ENCODE data around the gene BRD1. TPM values are rescaled to one million over a fixed set of nuclear protein-coding genes. Genes with fewer than 3 reads are reported as not detected.

Gene BRD1
- total and polyA plus RNA-seq, 9 of the 15 experiments (the other 6 are each of a cell fraction or from before 2014, with no cell fraction given), result 0.42 to 17.6 (median 5.5) TPM

DNA sequence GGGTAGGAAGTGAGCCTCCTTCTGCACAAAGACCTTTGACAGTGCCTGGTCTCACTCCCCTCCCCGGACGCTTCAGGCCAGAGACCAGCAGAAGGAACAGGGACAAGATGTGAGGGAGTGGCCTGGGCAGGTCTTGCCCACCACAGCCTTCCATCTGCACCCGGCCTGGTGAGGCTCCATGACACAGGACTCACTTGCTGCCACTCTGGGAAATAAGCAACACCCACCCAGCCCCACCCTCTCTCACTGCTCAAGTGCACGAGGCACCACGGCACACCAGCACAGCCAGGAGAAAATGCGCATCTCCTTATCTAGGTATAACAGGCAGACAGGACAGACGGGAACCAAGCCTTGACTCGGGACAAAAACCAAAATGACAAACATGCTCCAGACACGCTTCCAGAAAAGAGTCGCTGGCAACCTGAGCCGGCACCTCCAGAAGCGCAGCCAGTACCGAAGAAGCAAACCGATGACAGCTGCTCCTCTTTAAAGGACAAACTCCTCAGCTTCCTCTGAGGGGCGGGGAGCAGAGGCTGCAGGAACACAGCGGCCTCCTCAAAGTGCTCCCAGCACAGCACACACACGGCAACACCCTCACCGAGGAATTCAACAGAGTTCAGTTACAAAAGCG, 41.7 kb downstream of the BRD1 start (continued):
- TF ChIP-seq, protein P1, sequence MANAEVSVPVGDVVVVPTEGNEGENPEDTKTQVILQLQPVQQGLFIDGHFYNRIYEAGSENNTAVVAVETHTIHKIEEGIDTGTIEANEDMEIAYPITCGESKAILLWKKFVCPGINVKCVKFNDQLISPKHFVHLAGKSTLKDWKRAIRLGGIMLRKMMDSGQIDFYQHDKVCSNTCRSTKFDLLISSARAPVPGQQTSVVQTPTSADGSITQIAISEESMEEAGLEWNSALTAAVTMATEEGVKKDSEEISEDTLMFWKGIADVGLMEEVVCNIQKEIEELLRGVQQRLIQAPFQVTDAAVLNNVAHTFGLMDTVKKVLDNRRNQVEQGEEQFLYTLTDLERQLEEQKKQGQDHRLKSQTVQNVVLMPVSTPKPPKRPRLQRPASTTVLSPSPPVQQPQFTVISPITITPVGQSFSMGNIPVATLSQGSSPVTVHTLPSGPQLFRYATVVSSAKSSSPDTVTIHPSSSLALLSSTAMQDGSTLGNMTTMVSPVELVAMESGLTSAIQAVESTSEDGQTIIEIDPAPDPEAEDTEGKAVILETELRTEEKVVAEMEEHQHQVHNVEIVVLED (CRISPR knock-in tag; IDR thresholded peaks at IDR 0.05), result no peak
- TF ChIP-seq TAL1 (IDR thresholded peaks at IDR 0.05) (peak; percentile 44; the same call in 1 of the 2 replicates), SNIP1 (IDR thresholded peaks at IDR 0.05; ENCODE audit: low read depth) (no peak)

DNA sequence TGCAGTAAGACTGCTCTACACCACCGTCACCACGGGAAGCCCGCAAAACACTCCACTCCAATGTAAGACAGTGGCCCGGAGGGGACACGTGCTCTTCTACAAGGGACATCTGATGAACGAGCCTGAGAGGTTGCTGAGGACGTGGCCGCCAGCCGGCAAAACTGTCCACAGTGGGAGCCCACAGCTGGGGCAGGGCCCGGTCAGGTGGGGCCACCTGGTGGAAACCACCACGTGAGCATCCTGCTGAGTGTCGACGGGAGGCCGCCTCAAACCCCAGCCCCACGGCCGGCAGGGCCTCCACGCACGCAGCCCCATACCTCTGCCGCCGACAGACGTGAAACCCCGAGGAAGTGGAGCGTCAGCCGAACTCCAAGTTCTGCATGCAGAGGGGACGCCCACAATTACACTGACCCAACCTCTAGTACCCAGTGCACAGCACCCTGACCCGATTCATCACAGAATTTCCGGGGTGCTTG, 42.6 kb downstream of the BRD1 start:
- H4K20me1 ChIP-seq (replicated peaks; ENCODE audit: control insufficient read depth, insufficient read depth, low read length), result peaks cover 19% of the 10 kb centered on the region
- ChIA-PET POLR2A (no interaction called here), CTCF (ENCODE audit: low intra/inter-chr PET ratio) (no interaction called here)
- H3K4me3 ChIP-seq, result no peak overlapping the region
- peaks cover 59% of the 10 kb centered on the region; the same call in 1 of the 3 replicates for H3K36me3 ChIP-seq (ENCODE audit: control insufficient read depth, insufficient read depth, low read length)
- TF ChIP-seq STAT5B (CRISPR knock-in tag; IDR thresholded peaks at IDR 0.05) (no peak), POLR3G (IDR thresholded peaks at IDR 0.05; ENCODE audit: extremely low read depth, insufficient read length, insufficient replicate concordance) (no peak), BMI1 (IDR thresholded peaks at IDR 0.05; ENCODE audit: low read length) (no peak), POLR2G (IDR thresholded peaks at IDR 0.05; ENCODE audit: low read depth, low read length) (peak; percentile 16; the same call in 1 of the 2 replicates), SIN3A (IDR thresholded peaks at IDR 0.05; ENCODE audit: borderline replicate concordance in 2 of 2, control insufficient read depth in 1 of 2, low read depth in 2 of 2, low read length in 2 of 2) (no peak), ZC3H8 (IDR thresholded peaks at IDR 0.05) (no peak), ZNF175 (CRISPR knock-in tag; IDR thresholded peaks at IDR 0.05; ENCODE audit: low read depth) (no peak)
- BruUV-seq (replicated peaks), result no TSS peak
- no peak overlapping the region for H3K27ac ChIP-seq (ENCODE audit: extremely low read depth, low read depth, low read length)
- 93% methylated on average over 14 of the region's 27 CpGs for WGBS (ENCODE audit: insufficient coverage, low coverage, missing lambda C conversion rate)
- H3K9me1 ChIP-seq (ENCODE audit: control insufficient read depth, insufficient read depth, low read length), result no peaks in the 10 kb centered on the region
- DNase-seq (ENCODE audit: extremely low read depth in 1 of 4, low spot score in 3 of 4) (no peak), FAIRE-seq (no peak), ATAC-seq (no peak)
- H3K79me2 ChIP-seq (ENCODE audit: control insufficient read depth, insufficient read depth, low read length), result peaks cover 21% of the 10 kb centered on the region
- H3K9ac ChIP-seq (ENCODE audit: insufficient read depth in 1 of 2, low read depth in 2 of 2, low read length in 2 of 2), result no peak overlapping the region
- no peak overlapping the region for H2AFZ ChIP-seq (ENCODE audit: low read depth, low read length)
- in situ Hi-C loops (cut with MboI), result no loop called here
- peaks cover 5 to 52% of the 10 kb centered on the region in 2 experiments; a peak in 4 of 5 replicates for H3K4me1 ChIP-seq (replicated peaks in 1 of 2; ENCODE audit: control insufficient read depth in 2 of 2, insufficient read depth in 2 of 2, low read length in 2 of 2)
- intact Hi-C loops (cut with micrococcal nuclease), result no loop called here
- H3K27me3 ChIP-seq (ENCODE audit: control insufficient read depth in 2 of 2, insufficient read depth in 2 of 2, low read length in 2 of 2), result no peaks in the 10 kb centered on the region
- no peak overlapping the region for H3K4me2 ChIP-seq (ENCODE audit: insufficient read depth, low read length)
- H3K9me3 ChIP-seq (replicated peaks; ENCODE audit: control insufficient read depth, insufficient read depth, low read depth, low read length), result no peaks in the 10 kb centered on the region

Data from K562 (cell line).